Measurements from ENCODE around the gene ACOT7. TPM values are rescaled to one million over a fixed set of nuclear protein-coding genes. Genes with fewer than 3 reads are reported as not detected.

ACOT7 gene
- total and polyA plus RNA-seq, 2 of the 13 experiments (the other 11 are each of a cell fraction or from before 2014, with no cell fraction given) = 33.0 to 55.8 TPM

DNA sequence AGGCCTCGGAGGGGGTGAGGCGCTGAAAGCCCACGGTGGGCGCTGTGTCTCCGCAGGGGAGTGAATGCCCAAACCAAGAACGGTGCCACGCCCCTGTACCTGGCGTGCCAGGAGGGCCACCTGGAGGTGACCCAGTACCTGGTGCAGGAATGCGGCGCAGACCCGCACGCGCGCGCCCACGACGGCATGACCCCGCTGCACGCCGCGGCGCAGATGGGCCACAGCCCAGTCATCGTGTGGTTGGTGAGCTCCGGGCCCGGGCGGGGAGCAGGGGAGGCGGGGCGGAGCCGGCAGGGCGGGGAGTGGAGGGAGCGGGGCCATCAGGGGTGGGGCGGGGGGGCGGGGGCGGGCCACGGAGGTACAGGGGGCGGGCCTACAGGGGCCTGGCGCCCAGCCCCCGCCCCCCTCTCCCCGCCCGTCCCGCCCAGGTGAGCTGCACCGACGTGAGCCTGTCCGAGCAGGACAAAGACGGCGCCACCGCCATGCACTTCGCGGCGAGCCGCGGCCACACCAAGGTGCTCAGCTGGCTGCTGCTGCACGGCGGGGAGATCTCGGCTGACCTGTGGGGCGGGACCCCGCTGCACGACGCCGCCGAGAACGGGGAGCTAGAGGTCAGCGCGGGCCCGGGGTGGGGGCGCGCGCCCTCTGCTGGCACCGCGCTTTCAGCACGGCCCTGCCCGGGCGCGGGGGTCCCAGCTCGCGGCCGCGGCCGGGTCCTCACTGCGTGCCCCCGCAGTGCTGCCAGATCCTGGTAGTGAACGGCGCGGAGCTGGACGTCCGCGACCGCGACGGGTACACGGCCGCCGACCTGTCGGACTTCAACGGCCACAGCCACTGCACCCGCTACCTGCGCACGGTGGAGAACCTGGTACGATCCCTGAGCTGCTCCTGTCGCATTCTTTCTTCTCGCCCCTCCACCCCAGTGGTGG lies 46.9 kb upstream of the ACOT7 start (continued):
- TF ChIP-seq ZNF777 (CRISPR knock-in tag; IDR thresholded peaks at IDR 0.05) (peak; percentile 100), ZNF121 (CRISPR knock-in tag; IDR thresholded peaks at IDR 0.05) (peak; percentile 81), YY1 (IDR thresholded peaks at IDR 0.05; ENCODE audit: insufficient read depth, insufficient replicate concordance, low read depth, low read length) (peak; percentile 11), ARNT (IDR thresholded peaks at IDR 0.05) (no peak), SALL1 (CRISPR knock-in tag; IDR thresholded peaks at IDR 0.05) (peak; percentile 26; the same call in 1 of the 2 replicates)
- TF ChIP-seq, protein P1, sequence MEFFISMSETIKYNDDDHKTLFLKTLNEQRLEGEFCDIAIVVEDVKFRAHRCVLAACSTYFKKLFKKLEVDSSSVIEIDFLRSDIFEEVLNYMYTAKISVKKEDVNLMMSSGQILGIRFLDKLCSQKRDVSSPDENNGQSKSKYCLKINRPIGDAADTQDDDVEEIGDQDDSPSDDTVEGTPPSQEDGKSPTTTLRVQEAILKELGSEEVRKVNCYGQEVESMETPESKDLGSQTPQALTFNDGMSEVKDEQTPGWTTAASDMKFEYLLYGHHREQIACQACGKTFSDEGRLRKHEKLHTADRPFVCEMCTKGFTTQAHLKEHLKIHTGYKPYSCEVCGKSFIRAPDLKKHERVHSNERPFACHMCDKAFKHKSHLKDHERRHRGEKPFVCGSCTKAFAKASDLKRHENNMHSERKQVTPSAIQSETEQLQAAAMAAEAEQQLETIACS (CRISPR knock-in tag; IDR thresholded peaks at IDR 0.05) = peak; percentile 63
- TF ChIP-seq, protein P2, sequence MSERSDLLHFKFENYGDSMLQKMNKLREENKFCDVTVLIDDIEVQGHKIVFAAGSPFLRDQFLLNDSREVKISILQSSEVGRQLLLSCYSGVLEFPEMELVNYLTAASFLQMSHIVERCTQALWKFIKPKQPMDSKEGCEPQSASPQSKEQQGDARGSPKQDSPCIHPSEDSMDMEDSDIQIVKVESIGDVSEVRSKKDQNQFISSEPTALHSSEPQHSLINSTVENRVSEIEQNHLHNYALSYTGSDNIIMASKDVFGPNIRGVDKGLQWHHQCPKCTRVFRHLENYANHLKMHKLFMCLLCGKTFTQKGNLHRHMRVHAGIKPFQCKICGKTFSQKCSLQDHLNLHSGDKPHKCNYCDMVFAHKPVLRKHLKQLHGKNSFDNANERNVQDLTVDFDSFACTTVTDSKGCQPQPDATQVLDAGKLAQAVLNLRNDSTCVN (CRISPR knock-in tag; IDR thresholded peaks at IDR 0.05; ENCODE audit: borderline replicate concordance) = no peak

DNA sequence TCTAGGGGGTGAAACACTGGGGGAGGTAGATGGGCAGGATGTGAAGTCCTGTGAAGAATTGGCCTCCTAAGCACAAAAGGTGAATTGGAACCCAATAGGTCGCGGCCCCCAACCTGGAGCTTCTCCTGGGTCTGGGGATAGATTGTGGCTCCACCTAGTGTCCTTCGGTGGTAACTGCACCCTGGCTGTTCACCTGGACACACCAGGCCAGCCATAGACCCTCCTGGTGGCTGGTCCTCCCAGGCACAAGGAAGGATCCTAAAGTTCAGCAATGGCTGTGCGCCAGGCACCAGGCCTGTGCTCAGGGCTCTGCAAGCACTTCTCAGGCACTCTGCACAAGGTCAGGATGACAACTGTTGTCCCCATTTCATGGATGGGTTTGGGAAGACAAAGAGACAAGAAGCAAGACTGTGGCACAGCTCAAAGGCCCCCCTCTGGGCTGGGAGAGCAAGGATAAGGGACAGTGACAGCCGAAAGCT lies 44.5 kb upstream of the ACOT7 start:
- intact Hi-C loops (cut with micrococcal nuclease; ENCODE audit: unreplicated experiment) = no loop called here
- TF ChIP-seq ELF3 (CRISPR knock-in tag; IDR thresholded peaks at IDR 0.05) (0 out of 2 replicates have a peak, but pooled peaks have one; percentile 13), ZFX (CRISPR knock-in tag; IDR thresholded peaks at IDR 0.05; ENCODE audit: low read depth) (0 out of 2 replicates have a peak, but pooled peaks have one; percentile 41), RAD21 (CRISPR knock-in tag; IDR thresholded peaks at IDR 0.05) (peak; percentile 76), ZEB1 (IDR thresholded peaks at IDR 0.05; ENCODE audit: insufficient replicate concordance, low read depth) (no peak), XRCC5 (optimal IDR thresholded peaks at IDR 0.05; ENCODE audit: low read length) (peak; percentile 79), ZFP36L1 (CRISPR knock-in tag; IDR thresholded peaks at IDR 0.05) (no peak)
- TF ChIP-seq, protein P3, sequence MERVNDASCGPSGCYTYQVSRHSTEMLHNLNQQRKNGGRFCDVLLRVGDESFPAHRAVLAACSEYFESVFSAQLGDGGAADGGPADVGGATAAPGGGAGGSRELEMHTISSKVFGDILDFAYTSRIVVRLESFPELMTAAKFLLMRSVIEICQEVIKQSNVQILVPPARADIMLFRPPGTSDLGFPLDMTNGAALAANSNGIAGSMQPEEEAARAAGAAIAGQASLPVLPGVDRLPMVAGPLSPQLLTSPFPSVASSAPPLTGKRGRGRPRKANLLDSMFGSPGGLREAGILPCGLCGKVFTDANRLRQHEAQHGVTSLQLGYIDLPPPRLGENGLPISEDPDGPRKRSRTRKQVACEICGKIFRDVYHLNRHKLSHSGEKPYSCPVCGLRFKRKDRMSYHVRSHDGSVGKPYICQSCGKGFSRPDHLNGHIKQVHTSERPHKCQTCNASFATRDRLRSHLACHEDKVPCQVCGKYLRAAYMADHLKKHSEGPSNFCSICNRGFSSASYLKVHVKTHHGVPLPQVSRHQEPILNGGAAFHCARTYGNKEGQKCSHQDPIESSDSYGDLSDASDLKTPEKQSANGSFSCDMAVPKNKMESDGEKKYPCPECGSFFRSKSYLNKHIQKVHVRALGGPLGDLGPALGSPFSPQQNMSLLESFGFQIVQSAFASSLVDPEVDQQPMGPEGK (CRISPR knock-in tag; IDR thresholded peaks at IDR 0.05) = peak; percentile 36; the same call in 1 of the 2 replicates
- TF ChIP-seq, protein P4, sequence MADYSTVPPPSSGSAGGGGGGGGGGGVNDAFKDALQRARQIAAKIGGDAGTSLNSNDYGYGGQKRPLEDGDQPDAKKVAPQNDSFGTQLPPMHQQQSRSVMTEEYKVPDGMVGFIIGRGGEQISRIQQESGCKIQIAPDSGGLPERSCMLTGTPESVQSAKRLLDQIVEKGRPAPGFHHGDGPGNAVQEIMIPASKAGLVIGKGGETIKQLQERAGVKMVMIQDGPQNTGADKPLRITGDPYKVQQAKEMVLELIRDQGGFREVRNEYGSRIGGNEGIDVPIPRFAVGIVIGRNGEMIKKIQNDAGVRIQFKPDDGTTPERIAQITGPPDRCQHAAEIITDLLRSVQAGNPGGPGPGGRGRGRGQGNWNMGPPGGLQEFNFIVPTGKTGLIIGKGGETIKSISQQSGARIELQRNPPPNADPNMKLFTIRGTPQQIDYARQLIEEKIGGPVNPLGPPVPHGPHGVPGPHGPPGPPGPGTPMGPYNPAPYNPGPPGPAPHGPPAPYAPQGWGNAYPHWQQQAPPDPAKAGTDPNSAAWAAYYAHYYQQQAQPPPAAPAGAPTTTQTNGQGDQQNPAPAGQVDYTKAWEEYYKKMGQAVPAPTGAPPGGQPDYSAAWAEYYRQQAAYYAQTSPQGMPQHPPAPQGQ (CRISPR knock-in tag; IDR thresholded peaks at IDR 0.05; ENCODE audit: borderline replicate concordance) = no peak

More for the DNA sequence above, 44.5 kb upstream of the ACOT7 start:
- H3K27me3 ChIP-seq (ENCODE audit: control insufficient read depth in 1 of 2, insufficient read depth in 2 of 2, low read length in 2 of 2) = peaks cover 6 to 31% of the 10 kb centered on the region in 2 experiments
- no peaks in the 10 kb centered on the region for H3K79me2 ChIP-seq (ENCODE audit: insufficient read depth, low read length)
- FAIRE-seq (peak; percentile 90), DNase-seq (ENCODE audit: low spot score) (peak; percentile 66), ATAC-seq (peak; percentile 79)
- no peak overlapping the region for H3K9ac ChIP-seq (ENCODE audit: insufficient read depth, low read depth, low read length)
- H2AFZ ChIP-seq (ENCODE audit: low read length) = no peak overlapping the region
- H4K20me1 ChIP-seq (ENCODE audit: insufficient read depth, low read length) = no peaks in the 10 kb centered on the region
- H3K36me3 ChIP-seq (replicated peaks in 1 of 2; ENCODE audit: control insufficient read depth in 1 of 2, insufficient read depth in 2 of 2, low read length in 2 of 2) = no peaks in the 10 kb centered on the region
- CTCF ChIA-PET (ENCODE audit: low intra/inter-chr PET ratio, low total read pairs) = interaction anchor here (0.7 to 1.6 kb wide), 2 partner anchors 15 to 41 kb away, joined by 3 to 12 read pairs; no protein-coding TSS in a partner anchor
- POLR2A ChIA-PET = interaction anchor here (1.1 to 1.4 kb wide), 3 partner anchors 10 to 15 kb away, joined by 3 to 5 read pairs (median 4); no protein-coding TSS in a partner anchor
- no peak overlapping the region for H3K4me2 ChIP-seq (ENCODE audit: low read depth, low read length)
- WGBS (ENCODE audit: low lambda C conversion rate) = 9% methylated on average over 5 of the region's 5 CpGs
- no peak overlapping the region for H3K4me3 ChIP-seq (replicated peaks in 1 of 3; ENCODE audit: insufficient read depth in 1 of 3, low read depth in 2 of 3, low read length in 3 of 3)
- peaks cover 30% of the 10 kb centered on the region for H3K4me1 ChIP-seq (ENCODE audit: insufficient read depth, low read length)
- in situ Hi-C loops (cut with HindIII; ENCODE audit: extremely low pct_ligation_motif_present, low pct_unique_long_range_greater_than_20kb) = no loop called here
- BruUV-seq (replicated peaks) = no TSS peak
- H3K27ac ChIP-seq (ENCODE audit: extremely low read length, insufficient read depth, low read length) = no peak overlapping the region
- no peaks in the 10 kb centered on the region for H3K9me3 ChIP-seq (ENCODE audit: low read length)

Measured in HepG2 (cell line).